ENCODE results near the gene SP2.

- TF ChIP-seq CTCF (IDR thresholded peaks at IDR 0.05; ENCODE audit: low read depth, low read length) (no peak), EZH2phosphoT487 (IDR thresholded peaks at IDR 0.05; ENCODE audit: low read depth) (no peak)
Observed at GRCh38 chr17:47905221-47905733, 9.2 kb downstream of the SP2 start.

Measured in OCI-LY3 (cell line).